ENCODE data around the gene UBXN7.

UBXN7 gene

DNA sequence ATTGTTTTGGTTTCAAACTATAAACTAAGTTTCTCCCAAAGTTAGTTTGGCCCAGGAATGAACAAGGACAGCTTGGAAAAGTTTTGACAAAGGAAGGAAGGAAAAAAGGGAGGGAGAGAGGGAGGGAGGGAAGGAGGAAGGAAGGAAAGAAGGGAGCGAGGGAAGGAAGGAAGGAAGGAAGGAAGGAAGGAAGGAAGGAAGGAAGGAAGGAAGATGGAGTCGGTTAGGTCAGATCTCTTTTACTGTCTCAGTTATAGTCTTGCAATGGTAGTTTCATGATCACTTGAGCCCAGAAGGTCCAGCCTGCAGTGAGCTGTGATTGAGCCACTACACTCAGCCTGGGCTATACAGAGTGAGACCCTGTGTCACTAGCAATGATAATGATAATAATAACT lies 12.3 kb upstream of the UBXN7 start:
- Histone ChIP-seq H3K4me2 (ENCODE audit: low read length) (no peak overlapping the region), H2AFZ (ENCODE audit: low read length) (no peak overlapping the region)

DNA sequence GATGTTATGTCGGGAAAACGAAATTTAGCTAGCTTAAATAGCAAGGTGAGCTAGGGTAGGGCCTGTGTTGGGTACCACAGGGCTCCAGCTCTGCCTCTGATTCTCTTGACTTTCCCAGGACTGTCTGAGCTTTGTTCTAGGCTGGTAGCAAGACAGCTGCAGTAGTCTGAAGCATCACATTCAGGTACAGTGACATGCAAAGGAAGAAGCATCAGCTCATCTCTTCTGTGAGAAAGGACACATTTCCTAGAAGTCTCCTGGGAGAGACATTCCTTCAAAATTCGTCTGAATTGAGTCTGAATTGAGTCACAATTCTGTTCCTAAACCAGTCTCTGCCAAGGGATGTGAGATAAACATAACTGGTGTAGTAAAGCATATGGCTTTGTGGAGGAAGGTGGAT lies 8.5 kb upstream of the UBXN7 start:
- Histone ChIP-seq H3K9ac (ENCODE audit: low read length) (no peak overlapping the region), H3K4me3 (ENCODE audit: low read depth, low read length, poor library complexity, severe bottlenecking) (no peak overlapping the region), H3K27ac (ENCODE audit: low read depth, low read length, poor library complexity, severe bottlenecking) (no peak overlapping the region)

More for the DNA sequence above, 12.3 kb upstream of the UBXN7 start:
- Histone ChIP-seq H3K9me3 (ENCODE audit: low read length) (no peaks in the 10 kb centered on the region), H3K27ac (ENCODE audit: low read depth, low read length, poor library complexity, severe bottlenecking) (no peak overlapping the region), H3K27me3 (ENCODE audit: insufficient read depth, low read length) (no peaks in the 10 kb centered on the region), H4K20me1 (ENCODE audit: insufficient read depth, low read length) (no peaks in the 10 kb centered on the region), H3K9me2 (ENCODE audit: low read depth, low read length) (no peaks in the 10 kb centered on the region), H3F3A (ENCODE audit: insufficient read depth, low read length) (no peaks in the 10 kb centered on the region), H3K4me3 (ENCODE audit: low read depth, low read length, poor library complexity, severe bottlenecking) (no peak overlapping the region), H3K36me3 (ENCODE audit: insufficient read depth, low read length) (no peaks in the 10 kb centered on the region), H3K79me2 (ENCODE audit: insufficient read depth, low read length) (no peaks in the 10 kb centered on the region), H3K4me1 (ENCODE audit: insufficient read depth, low read length, severe bottlenecking) (no peaks in the 10 kb centered on the region), H3K9ac (ENCODE audit: low read length) (no peak overlapping the region)
- TF ChIP-seq EZH2 (IDR thresholded peaks at IDR 0.05; ENCODE audit: borderline replicate concordance, low read length) = no peak
- TF ChIP-seq, protein P1, sequence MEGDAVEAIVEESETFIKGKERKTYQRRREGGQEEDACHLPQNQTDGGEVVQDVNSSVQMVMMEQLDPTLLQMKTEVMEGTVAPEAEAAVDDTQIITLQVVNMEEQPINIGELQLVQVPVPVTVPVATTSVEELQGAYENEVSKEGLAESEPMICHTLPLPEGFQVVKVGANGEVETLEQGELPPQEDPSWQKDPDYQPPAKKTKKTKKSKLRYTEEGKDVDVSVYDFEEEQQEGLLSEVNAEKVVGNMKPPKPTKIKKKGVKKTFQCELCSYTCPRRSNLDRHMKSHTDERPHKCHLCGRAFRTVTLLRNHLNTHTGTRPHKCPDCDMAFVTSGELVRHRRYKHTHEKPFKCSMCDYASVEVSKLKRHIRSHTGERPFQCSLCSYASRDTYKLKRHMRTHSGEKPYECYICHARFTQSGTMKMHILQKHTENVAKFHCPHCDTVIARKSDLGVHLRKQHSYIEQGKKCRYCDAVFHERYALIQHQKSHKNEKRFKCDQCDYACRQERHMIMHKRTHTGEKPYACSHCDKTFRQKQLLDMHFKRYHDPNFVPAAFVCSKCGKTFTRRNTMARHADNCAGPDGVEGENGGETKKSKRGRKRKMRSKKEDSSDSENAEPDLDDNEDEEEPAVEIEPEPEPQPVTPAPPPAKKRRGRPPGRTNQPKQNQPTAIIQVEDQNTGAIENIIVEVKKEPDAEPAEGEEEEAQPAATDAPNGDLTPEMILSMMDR (IDR thresholded peaks at IDR 0.05; ENCODE audit: low read length) = no peak

DNA sequence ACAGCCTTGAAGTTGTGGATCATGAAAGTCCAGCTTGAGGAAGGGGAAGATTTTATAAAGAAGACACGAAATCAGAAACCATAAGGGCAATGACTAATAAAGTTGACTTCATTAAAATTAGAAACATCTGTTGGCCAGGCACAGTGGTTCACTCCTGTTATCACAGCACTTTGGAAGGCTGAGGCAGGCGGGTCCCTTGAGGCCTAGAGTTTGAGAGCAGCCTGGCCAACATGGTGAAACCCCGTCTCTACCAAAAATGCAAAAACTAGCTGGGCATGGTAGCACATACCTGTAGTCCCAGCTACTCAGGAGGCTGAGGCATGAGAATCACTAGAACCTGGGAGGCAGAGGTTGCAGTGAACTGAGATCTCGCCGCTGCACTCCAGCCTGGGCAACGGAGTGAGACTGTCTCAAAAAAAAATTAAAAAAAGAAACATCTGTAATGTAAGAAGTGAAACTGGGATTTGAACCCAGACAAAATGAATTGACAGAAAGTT lies 7.9 kb upstream of the UBXN7 start:
- Histone ChIP-seq H3K4me2 (ENCODE audit: low read length) (no peak overlapping the region), H3K9ac (ENCODE audit: low read length) (no peak overlapping the region), H3K36me3 (ENCODE audit: insufficient read depth, low read length) (no peaks in the 10 kb centered on the region), H3K79me2 (ENCODE audit: insufficient read depth, low read length) (no peaks in the 10 kb centered on the region), H3K9me3 (ENCODE audit: low read length) (no peaks in the 10 kb centered on the region), H3K27me3 (ENCODE audit: insufficient read depth, low read length) (no peaks in the 10 kb centered on the region), H3K4me1 (ENCODE audit: insufficient read depth, low read length, severe bottlenecking) (no peaks in the 10 kb centered on the region), H3K4me3 (ENCODE audit: low read depth, low read length, poor library complexity, severe bottlenecking) (no peak overlapping the region), H4K20me1 (ENCODE audit: insufficient read depth, low read length) (no peaks in the 10 kb centered on the region), H3K9me2 (ENCODE audit: low read depth, low read length) (no peaks in the 10 kb centered on the region), H2AFZ (ENCODE audit: low read length) (no peak overlapping the region), H3K27ac (ENCODE audit: low read depth, low read length, poor library complexity, severe bottlenecking) (no peak overlapping the region), H3F3A (ENCODE audit: insufficient read depth, low read length) (no peaks in the 10 kb centered on the region)
- TF ChIP-seq EZH2 (IDR thresholded peaks at IDR 0.05; ENCODE audit: borderline replicate concordance, low read length) = no peak
- TF ChIP-seq, protein P1 (IDR thresholded peaks at IDR 0.05; ENCODE audit: low read length) = no peak

More for the DNA sequence above, 8.5 kb upstream of the UBXN7 start:
- Histone ChIP-seq H4K20me1 (ENCODE audit: insufficient read depth, low read length) (no peaks in the 10 kb centered on the region), H3K4me2 (ENCODE audit: low read length) (no peak overlapping the region), H3K9me2 (ENCODE audit: low read depth, low read length) (no peaks in the 10 kb centered on the region), H2AFZ (ENCODE audit: low read length) (no peak overlapping the region), H3K36me3 (ENCODE audit: insufficient read depth, low read length) (no peaks in the 10 kb centered on the region), H3F3A (ENCODE audit: insufficient read depth, low read length) (no peaks in the 10 kb centered on the region), H3K4me1 (ENCODE audit: insufficient read depth, low read length, severe bottlenecking) (no peaks in the 10 kb centered on the region), H3K79me2 (ENCODE audit: insufficient read depth, low read length) (no peaks in the 10 kb centered on the region), H3K9me3 (ENCODE audit: low read length) (no peaks in the 10 kb centered on the region), H3K27me3 (ENCODE audit: insufficient read depth, low read length) (no peaks in the 10 kb centered on the region)
- TF ChIP-seq, protein P1 (IDR thresholded peaks at IDR 0.05; ENCODE audit: low read length) = no peak
- no peak for TF ChIP-seq EZH2 (IDR thresholded peaks at IDR 0.05; ENCODE audit: borderline replicate concordance, low read length)
